GM18511 (cell line): ENCODE measurements around the gene LPAR3.
"Not testable (repeated sequence)": the region's sequence is repeated elsewhere in the genome, so short reads cannot be mapped to it uniquely, and the experiment has no call there.

ENCODE experiments used
- ATAC-seq: cut with Tn5 transposase; IDR thresholded peaks from one replicate; pipeline ENCODE4 v1.9.1; 2021; ENCODE audit warnings: mild to moderate bottlenecking, moderate library complexity; ENCODE audit not compliant: unreplicated experiment

Gene LPAR3

GRCh38 chr1:84892705-84893618 is at the start of gene LPAR3:
LPAR3 (minus strand) TSS chr1:84893206; CDS start chr1:84866120, 27,086 bp downstream.
- ATAC-seq: no peak

DNA sequence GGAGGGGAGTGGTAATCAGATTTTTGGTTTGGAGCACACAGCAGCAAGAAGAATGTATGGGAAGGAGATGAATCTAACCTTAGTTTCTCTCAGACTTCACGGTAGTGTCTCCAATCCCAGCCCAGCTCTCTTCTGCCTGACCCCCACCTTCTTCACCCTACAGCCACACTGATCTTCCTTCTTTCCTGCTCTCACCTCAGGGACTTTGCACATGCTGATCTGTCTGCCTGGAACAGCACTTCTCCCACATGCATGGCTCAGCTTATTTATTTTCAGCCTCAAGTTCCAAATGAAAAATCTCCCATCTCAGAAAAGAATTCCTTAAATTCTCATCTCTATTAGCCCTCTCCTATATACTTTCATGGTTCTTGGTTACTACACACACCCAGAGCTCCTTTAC is 48.8 kb upstream of the LPAR3 start:
- no peak for ATAC-seq

DNA sequence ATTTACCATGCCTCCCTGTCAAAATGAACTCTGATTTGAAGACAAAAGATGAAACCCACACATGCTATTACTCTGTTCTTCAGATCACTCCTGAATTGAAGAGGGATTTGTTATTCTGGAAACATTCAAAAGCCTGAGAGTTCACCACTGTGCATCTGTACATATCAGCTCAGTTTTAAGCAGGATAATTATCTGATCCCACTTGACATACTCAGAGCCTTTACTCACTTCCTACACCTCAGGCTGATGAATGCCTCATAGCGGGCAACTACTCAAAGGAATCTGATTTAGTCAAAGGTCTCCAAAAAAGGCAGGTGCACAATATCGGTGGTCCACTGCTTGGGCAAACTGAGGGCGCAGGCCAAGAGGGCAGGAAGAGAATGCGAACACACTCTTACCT is 47.5 kb upstream of the LPAR3 start:
- no peak for ATAC-seq

DNA sequence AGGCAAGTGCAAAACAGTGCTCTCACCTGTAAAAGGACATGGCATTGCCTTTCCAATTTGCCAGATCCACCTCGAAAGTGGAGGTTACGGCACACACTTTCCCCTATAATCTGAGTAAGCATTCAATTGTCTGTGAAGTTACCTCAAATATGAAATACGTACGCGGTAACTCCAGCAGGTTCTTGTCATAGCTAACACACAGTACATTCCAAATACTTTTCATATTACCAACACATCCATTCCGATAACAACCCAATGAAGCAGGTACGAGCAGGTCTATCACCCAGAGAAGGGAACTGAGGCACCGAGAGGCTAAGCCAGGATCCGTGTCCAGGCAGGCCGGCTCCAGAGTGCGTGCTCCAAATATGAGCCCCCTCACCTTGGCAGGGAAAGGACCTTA is 46.8 kb upstream of the LPAR3 start:
- no peak for ATAC-seq

GRCh38 chr1:84939151-84939550 is 46.1 kb upstream of the LPAR3 start:
- no peak for ATAC-seq

DNA sequence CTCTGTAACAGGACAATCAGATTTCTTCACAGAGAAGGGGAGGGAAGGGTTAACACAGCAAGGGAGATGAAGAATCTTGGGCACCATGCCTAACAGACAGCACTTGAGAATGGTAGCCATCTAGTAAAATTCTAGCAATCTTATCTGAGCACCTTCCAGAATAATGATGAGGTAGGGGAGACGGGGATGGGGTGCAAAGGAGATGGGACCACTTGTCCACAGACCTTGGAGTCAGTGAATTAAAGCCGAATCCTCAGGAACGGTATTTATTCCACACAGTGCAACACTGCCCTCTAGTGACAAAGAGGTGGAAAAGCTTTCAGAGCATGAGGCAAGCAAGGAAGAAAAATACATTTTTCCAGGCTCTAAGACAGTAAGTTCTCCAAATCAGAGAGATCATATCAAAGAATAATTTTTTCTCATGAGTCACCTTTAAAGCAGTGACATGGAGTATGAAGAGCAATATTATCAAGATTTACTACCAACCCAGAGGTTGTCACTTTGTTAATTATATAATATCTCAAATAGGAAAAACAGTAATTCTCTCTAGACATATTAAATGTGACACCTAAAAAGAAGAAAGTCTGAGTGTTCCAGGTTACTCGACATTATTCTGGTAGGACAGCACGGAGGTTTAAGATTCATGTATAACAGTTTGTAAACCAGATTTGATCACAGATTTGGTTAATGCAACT is 43.3 kb upstream of the LPAR3 start:
- peak; percentile 72 for ATAC-seq

DNA sequence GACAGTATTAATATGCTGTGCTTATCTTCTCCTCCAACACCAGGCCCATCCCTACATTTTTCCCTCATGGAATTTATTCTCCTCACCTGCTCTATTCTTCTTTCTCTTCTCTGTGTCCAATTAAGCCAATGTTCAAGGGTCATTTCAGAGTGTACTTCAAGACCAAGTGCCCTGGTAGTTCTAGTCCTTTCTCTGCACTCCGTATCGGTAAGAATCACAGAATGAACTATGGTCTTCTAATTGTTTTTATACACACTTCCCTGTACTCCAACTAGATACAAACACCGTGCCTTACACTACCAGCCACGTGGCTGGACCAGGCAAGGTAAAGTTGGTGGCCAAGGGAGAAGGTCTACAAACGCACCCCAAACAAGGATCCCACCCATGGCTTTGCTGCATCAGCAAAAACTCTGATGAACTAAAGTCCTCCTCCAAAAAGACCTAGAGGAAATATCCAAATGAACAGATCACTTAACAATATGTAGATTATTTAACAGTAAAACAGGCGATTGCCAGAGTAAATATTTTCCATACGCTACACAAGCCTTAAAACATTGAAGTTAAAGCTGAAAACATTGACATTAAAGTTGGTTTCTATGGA is 40.1 kb upstream of the LPAR3 start:
- ATAC-seq: no peak

DNA sequence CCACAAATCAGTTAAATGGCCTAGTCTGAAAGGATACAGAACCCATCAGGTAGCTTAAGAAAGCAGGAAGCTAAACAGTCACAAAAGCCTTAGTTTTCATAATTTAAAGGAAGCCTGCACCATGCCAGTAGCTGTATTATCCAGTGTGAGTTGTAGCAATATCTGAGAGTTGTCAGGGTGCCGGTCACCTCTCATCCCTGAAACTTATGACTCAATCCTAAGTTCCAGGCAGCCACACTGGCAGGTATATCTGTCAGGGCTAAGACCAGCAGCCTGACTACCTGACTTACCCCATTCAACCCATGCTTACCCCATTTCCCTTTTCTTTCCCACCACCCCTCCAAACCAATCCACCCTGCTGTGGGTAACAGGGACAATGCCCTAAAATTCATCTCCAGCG is 37.8 kb upstream of the LPAR3 start:
- ATAC-seq: no peak

DNA sequence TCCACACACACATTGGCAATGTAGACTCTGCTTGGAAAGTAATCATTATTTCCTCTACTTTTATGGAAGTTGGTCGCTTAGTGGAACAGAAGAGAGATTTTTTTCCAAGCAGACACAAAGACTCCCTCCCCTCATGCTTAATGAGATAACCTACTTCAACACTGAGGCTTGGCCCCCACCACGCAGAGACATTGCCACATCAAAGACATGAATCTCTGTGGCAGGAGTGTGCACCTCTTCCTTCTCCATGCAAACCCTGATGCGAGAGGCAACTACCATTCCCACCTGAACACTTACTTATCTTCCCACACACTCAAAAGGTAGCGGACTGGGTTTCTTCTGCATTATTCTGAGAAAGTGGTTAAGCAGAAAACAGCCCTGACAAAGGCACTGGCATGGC is 37.3 kb upstream of the LPAR3 start:
- no peak for ATAC-seq

GRCh38 chr1:84929581-84929980 is 36.6 kb upstream of the LPAR3 start:
- ATAC-seq: no peak

- no peak for ATAC-seq
These were observed 36.0 kb upstream of the LPAR3 start for GRCh38 chr1:84928979-84929378.

- no peak for ATAC-seq
These were observed 30.3 kb upstream of the LPAR3 start for GRCh38 chr1:84923317-84923716.

DNA sequence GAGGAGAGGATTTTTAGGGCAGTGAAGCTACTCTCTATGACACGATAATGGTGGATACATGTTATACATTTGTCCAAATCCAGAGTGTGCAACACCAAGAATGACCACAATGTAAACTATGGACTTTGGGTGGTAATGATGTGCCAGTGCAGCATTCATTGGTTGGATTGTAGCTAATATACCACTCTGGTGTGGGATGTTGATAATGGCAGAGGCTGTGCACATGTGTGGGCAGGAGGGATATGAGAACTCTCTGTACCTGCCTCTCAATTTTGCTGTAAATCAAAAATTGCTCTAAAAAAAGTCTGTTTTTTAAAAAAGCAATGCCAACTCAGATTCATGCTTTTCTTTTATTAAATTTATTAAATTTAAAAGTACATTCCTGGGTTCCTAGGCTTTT is 27.2 kb upstream of the LPAR3 start:
- ATAC-seq: no peak

DNA sequence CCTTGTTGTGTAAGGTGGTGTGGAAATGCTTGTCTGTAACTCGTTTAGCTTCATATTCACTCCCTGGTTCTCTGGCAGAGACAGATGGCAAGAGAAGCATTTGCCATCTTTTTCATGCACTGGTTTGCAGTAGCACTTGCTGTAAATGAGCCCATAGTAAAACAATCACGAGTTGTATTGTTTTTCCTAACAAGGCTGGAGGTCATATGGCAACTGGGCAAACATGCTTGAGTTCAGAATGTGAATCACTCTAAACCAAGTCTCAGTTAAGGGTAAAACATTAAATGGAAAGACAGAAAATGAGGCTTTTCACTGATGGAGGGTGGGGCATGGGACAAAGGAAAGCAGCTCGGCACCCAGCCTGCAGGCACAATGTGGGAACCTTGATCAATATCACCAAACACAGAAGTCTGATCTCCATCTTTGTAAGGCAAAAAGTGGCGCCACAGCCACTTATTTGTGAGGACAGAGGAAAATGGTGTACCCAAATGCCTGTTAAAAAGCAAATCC is 26.5 kb upstream of the LPAR3 start:
- ATAC-seq: no peak

DNA sequence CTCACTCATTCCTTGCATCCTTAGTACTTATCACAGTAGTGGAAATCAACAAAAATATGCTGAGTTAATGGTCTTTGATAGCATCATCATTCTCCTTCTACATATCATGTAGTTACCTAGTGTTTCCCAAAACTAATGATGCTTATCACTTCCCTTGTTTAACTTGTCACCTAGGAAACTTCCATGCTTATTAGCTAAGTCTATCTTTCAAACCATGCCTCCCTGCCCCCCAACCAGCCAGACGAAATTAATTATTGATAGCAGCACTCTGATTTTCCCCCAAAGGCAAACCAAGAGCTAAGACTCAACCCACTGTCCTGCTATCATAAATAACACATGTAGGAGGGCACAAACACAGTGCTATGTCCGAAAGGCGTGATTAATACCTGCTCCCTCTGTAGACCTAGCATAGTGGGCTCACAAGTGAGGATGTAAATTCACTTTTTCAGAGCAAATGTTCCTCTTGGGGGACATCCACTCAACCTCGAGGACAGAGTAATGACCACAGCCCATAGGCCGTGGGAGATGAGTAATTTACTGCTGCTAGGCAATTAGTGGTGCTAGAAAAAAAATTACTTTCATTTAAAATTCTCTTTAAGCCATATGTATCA is 25.8 kb upstream of the LPAR3 start:
- no peak for ATAC-seq

- no peak for ATAC-seq
These were observed 23.9 kb upstream of the LPAR3 start for GRCh38 chr1:84916897-84917296.

DNA sequence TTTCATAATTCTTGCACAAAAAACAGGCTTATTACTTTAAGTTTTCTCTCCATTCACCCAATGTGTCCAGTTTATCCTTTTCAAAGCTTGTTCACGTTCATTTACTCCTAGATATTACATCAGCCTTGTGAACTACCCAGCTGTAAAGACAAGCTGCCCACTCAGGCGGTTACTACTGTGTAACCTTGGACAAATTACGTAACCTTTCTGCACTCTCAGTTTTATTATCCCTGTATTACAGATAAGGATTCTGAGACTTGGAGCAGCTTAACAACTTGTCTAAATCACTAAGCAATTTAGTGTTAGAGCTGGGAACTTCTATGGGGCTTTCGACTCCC is 20.5 kb upstream of the LPAR3 start:
- no peak for ATAC-seq

- ATAC-seq: no peak
These were observed 19.9 kb upstream of the LPAR3 start for GRCh38 chr1:84912726-84913554.

DNA sequence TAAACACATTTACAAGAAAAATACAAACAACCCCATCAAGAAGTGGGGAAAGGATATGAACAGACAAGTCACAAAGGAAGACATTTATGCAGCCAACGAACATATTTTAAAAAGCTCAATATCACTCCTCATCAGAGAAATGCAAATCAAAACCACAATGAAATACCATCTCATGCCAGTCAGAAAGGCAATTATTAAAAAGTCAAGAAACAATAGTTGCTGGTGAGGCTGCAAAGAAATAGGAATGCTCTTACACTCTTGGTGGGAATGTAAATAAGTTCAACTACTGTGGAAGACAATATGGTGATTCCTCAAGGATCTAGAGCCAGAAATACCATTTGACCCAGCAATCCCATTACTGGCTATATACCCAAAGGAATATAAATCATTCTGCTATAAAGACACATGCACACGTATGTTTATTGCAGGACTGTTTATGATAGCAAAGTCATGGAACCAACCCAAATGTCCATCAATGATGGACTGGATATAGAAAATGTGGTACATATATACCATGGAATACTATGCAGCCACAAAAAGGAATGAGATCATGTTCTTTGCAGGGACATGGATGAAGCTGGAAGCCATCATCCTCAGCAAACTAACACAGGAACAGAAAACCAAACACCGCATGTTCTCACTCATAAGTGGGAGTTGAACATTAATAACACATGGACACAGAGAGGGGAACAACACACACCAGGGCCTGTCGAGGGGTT is 15.9 kb upstream of the LPAR3 start:
- not testable (repeated sequence) for ATAC-seq
